Stimulated activated CD4-positive, alpha-beta T cell treated with anti-CD3 and anti-CD28 coated beads, Interleukin-2, amount 100 ng/mL, for 24 hours (primary cell): ENCODE data around the gene CYTH1.
"Not testable (repeated sequence)": the region's sequence is repeated elsewhere in the genome, so short reads cannot be mapped to it uniquely, and the experiment has no call there.

Experiments used
- DNase-seq, 2 donors: peaks; one replicate each; pipeline ENCODE4 v3.0.0-alpha.2; 2020

CYTH1 gene

GRCh38 chr17:78687125-78687524 is 94.9 kb downstream of the CYTH1 start:
- DNase-seq = no peak

- no peak for DNase-seq
These were observed 98.0 kb downstream of the CYTH1 start for GRCh38 chr17:78684026-78684425.

DNA sequence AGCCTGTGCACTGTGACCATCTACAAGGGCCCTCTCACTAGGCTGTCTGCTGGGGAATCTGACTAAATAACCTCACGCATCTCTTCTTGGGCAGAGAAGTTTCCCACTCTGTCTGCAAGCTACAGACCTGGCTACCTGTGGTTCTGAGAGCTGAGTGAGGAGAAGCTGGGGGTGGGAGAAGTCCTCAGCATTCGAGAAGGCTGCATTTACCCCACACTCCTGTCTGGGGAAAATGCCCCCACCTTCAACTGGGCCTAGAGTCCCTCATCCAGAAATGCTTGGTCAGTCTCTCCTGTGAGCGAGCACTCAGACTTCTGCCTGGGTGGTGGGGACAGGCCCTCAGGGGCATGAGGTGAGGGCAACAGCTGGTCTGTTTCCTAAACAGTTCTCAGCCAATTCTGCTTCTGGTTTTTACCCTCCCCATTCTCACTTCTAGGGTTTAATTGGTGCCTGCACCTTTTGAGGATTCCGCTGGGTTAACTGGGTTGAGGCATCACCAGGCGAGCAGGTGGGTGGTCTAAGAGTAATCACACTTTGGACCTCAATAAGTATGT is 98.6 kb downstream of the CYTH1 start:
- no peak for DNase-seq

GRCh38 chr17:78682363-78682762 is 99.7 kb downstream of the CYTH1 start:
- no peak for DNase-seq

DNA sequence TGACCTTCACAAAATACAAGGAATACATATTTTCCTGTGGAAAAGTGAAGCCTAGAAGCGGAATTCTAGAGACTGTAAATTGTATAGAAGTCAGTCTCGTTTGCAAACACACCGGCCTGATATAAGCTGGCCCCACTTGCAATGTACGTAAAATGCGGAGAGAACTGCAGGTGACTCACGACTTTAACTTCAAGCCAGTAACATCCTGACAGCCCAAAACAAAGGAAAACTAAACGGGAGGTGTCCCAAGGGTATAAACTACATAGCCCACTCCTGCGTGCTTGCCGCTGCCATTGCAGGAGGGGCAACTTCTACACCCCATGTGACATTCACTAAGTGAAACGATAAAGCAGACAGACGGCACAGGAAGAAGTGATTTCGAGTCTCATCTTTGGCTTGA is 101.6 kb downstream of the CYTH1 start:
- DNase-seq = no peak

GRCh38 chr17:78679495-78680395 is 102.3 kb downstream of the CYTH1 start:
- no peak for DNase-seq

DNA sequence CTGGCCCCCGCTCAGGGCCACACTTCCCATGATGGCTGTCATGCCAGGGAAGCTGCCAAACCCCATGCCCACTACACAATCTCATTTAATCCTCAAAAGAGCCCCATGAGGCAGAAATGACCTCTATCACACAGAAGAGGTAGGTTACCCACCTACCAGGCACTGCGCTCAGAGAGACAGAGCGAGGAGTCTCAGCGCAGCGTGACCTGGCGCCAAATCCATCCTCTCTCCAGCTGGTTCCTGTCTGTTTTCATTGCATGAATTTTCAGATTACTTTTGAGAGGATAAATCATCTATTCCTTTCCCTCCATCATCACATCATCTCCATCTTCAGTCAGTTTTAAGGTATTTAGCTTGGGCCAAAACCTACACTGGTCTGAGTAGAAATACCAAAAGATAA is 103.4 kb downstream of the CYTH1 start:
- no peak for DNase-seq

- DNase-seq = no peak
These were observed 103.9 kb downstream of the CYTH1 start for GRCh38 chr17:78678222-78678557.

- DNase-seq = no peak
These were observed 104.5 kb downstream of the CYTH1 start for GRCh38 chr17:78677303-78678221.

GRCh38 chr17:78676412-78677302 is 105.4 kb downstream of the CYTH1 start:
- DNase-seq = no peak

- no peak for DNase-seq
These were observed 106.2 kb downstream of the CYTH1 start for GRCh38 chr17:78675836-78676235.

- no peak for DNase-seq
These were observed 106.8 kb downstream of the CYTH1 start for GRCh38 chr17:78675316-78675616.

DNA sequence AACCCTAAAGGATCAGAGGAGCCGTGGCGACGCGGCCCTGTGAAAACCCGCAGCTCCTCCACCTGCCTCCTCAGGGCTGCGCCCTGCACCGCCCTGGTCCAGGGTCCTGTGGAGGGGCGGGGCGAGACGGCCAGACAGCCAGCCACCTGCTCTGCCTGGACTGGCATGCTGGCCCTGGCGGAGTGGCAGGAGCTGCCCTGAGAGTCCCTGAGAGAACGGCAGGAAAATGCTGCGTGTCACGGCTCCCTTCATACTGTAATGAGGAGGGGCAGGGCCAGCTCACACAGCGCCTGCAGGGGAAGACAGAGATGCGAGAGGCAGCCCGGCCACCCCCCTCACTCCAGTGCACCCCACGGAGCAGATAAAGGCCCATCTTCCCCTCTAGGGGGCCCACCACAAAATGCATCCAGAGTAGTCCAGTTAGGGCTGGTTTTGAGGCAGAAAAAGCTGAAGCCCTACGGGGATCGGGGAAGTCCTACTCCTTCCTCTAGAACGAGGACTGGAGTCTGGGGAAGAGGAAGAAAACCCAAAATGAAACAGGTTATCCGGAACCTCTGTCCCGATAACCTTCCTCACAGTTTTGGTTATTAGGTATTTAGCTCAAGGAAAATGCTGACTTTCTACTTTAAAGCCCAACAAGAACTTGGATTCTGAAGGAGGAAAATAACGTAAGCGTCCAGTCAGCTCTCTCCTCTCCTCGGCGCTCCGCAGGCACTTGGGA is 107.3 kb downstream of the CYTH1 start:
- DNase-seq = no peak

GRCh38 chr17:78674156-78674555 is 107.9 kb downstream of the CYTH1 start:
- no peak for DNase-seq

DNA sequence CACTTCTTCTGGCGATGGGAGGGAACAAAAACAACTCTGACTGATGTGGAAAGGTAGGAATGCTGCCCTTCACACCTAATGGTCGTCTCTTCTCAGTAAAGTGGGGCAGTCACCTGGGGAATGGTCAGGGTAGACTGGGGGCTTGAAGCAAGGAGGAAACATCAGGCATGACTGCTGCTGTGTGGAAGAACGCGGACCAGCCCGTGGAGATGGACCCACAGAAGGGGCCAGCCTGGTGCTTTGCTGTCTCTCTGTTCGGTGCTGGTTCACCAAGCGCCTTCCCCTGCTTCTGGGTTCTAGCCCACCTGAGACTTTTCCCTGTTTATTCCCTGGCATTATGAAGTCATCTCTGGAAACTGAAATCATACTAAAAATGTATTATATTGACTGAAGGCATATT is 108.7 kb downstream of the CYTH1 start:
- no peak for DNase-seq

DNA sequence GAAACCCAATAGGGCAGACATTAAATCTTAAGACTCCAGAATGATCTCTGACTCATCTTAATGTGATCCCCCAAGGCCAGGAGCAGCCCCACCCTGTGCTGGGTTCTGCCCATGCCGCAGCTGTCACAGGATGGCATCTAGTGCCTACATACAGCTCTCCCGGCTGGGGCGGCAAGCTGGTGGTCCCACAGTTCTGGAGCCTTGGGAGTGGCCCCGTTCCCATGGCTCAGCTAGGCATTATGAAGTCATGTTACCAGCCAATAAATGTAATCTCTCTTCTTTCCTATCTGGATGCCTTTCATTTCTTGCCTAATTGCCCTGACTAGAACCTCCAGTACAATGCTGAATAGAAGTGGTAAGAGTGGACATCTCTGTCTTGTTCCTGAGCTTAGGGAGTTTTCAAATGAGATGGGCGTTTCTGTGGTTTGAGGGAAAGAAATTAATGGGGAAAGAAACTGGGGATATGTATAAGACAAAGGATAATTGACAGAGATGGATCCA is 109.2 kb downstream of the CYTH1 start:
- DNase-seq = no peak

- DNase-seq = no peak
These were observed 110.1 kb downstream of the CYTH1 start for GRCh38 chr17:78672005-78672404.

GRCh38 chr17:78671726-78672001 is 110.4 kb downstream of the CYTH1 start:
- DNase-seq = not testable (repeated sequence)

- DNase-seq = no peak
These were observed 111.0 kb downstream of the CYTH1 start for GRCh38 chr17:78670850-78671725.

GRCh38 chr17:78669975-78670518 is 112.0 kb downstream of the CYTH1 start:
- DNase-seq = no peak
